DMS114 treated with DMSO at 0.1 percent for 48 hours (cell line): Measurements from ENCODE around the gene GUK1.
"Not testable (repeated sequence)": the region's sequence is repeated elsewhere in the genome, so short reads cannot be mapped to it uniquely, and the experiment has no call there.

Experiments used
- DNase-seq: peaks from one replicate; lab custom pipeline; 2025; ENCODE audit not compliant: unreplicated experiment; lab: John Stamatoyannopoulos, UW

Gene GUK1

DNA sequence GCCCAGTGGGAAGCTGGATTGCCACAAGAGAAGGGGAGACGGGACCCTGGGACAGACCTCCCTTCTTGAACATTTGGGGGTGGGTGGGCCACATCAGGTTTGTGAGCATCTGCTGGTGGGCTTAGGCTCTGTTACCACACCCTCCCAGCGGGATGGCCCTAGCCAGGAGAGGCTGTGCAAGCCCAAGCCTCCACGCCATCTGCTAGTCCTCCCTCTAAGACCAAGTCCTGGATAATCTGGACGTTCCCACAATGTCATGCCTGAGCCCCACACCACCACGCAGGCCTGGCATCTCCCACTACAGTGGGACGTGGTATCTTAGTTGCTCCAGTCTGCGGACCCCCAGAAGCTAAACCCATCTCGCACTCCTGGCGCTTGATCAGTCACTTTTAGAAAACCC lies 21.8 kb downstream of the GUK1 start:
- no peak for DNase-seq

DNA sequence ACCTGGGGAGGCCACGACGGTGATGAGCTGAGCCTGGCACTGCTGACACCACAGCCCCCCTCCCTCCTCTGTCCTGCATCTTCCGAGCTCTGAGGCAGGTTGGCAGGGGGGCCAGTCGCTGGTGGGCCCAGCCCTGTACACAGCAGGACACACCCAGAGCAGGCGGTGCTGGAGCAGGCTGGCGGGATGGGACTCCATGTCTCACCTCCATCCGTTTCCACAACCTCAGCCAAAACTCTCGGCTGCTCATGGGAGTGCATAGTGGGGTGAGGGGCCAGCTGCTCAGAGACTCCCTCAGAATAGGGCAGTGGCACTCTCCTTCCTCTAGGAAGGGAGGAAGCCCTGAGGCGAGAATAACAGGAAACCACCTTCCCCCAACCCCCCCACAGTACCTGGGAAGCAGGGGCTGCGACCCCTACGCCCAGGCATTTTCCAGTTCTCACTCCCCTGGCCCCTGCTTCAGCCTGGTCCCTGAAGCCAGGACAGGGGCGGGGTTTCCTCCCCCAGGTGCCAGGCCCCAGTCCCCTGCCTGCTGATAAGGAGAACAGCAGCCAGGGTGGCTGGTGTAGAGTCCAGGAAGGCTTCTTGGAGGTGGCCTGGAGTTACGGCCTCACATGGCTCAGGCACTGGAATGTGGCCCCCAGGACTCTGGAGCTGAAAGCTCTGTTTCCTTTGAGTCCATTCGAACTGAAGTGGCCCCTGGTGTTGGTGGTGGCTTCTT lies 22.4 kb downstream of the GUK1 start:
- no peak for DNase-seq

DNA sequence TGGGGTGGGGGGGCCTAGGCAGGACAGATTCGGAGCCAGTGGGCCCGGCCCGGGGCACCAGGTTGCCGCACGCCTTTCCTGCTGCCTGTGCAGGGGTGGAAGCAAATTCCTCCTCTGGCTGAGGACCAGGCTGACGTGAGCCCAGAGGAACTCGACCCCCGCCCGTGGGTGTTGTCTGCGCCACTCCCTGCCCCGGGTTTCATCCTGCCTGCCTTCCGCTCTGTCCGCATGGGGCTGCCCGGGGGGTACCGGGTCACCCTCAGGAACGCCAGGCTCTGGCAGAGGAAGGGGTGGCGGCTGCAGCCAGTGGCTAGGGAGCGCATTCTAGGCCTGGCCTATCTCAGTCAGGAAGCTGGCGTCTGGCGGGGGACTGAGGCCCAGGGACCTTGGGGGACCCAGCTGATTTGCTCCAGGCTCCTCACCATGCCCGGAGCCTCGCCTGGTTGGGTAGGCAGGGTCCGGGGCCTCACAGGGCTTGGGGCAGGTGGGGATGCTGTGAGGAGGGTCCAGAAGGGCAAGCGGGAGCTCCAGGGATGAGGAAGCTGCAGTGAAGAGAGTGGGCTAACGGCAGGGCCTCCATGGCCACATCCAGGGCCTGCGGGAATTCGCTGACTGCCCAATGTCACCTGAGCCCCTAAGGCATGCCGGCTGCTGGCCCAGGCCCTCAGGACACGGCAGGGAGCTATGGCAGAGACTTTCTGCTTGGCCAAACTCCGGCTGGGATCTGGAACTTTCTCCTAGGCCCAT lies 23.1 kb downstream of the GUK1 start:
- DNase-seq = no peak

DNA sequence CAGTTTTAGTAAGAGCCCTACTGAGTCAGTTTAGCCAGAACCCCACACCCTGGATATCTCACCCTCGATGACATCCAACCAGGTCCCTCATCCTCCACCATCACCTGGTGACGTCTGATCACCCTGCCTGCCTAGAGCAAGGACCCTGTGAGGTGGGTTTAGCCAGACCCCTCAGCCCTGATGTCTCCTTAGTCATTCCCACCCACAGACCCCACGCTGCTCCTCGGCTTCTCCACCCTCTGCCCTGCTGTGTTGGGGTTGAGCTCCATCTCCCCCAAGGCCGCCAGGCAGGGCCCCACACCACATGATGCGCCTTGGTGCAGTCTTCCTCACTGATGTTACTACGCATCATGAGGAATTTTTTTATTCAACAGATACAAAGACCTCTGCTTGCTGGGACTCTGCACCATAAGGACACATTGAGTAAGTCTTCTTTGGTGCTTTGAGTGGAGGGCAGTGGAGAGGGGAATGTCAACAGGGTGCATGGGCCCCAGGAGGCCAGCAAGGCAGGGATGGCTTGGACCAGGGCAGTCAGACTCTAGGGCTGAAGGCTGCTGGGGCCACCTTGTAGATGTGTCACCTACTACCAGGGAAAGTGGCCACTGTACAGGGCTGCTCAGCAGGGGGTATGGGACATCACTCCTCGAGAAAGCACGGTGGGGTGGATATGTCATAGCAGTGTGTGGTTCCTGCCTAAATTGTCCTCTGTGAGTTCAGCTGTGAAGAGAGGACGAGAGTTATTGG lies 23.9 kb downstream of the GUK1 start:
- DNase-seq = no peak

DNA sequence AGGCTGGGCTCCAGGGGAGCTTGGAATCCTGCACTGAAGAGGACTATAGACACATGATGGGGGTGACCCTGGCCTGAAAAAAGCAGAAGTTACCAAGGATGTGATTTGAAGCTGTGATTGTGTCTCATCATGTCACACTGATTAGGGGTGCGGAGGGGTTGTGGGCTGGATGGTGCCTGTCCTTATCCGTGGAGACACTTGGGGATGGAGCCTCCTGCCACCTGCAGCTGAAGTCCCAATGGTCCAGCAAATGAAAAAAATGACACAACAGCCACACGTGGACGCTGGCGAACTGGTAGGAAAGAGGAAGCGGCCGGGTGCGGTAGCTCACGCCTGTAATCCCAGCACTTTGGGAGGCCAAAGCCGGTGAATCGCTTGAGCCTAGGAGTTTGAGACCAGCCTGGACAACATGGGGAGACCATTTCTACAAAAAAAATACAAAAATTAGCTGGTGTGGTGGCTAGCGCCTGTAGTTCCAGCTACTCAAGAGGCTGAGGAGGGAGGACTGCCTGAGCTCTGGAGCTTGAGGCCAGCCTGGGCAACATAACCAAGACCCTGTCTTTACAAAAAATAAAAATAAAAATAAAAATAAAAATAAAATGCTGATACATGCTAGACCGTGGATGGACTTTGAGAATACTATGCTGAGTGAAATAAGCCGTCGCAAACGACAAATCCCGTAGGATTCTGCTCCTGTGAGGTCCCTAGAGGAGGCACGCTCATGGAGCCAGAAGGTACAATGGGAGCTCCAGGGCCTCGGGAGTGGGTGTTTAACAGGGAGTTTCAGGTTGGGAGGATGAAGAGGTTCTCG lies 24.7 kb downstream of the GUK1 start:
- no peak for DNase-seq

DNA sequence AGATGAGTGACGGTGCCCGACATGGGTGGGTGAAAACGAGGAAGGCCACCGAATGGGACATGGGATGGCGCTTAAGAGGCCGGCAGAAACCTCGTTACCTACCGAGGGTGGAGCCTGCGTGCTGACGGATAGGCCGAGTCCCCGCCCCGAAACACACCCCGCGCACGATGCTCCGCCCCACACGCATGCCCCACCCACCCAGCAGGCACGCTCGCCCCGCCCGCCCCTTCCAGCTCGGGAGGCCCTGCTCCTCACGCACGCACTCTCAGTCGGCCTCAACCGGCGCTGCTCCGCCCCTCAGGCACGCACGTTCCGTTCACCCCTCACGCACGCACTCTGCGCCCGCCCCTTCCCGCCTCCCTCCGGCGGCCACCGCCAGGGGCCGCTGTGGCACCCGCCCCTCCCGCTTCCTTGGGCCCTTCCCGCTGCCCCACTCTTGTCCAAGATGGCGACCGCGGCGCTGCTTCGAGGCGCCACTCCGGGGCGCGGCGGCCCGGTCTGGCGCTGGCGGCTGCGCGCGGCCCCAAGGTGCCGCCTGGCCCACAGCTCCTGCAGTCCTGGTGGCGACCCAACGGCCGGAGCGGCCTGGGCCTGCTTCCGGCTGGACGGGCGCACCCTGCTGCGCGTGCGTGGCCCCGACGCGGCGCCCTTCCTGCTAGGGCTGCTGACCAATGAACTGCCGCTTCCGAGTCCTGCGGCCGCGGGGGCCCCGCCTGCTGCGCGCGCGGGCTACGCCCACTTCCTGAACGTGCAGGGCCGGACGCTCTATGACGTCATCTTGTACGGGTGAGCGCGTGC lies 25.5 kb downstream of the GUK1 start, which contains the start of gene IBA57:
Gene IBA57 (plus strand): TSS at position 433 of the 798 bp plus-strand sequence. CDS start 13 bp downstream, at position 446.
- peak; percentile 92 for DNase-seq

DNA sequence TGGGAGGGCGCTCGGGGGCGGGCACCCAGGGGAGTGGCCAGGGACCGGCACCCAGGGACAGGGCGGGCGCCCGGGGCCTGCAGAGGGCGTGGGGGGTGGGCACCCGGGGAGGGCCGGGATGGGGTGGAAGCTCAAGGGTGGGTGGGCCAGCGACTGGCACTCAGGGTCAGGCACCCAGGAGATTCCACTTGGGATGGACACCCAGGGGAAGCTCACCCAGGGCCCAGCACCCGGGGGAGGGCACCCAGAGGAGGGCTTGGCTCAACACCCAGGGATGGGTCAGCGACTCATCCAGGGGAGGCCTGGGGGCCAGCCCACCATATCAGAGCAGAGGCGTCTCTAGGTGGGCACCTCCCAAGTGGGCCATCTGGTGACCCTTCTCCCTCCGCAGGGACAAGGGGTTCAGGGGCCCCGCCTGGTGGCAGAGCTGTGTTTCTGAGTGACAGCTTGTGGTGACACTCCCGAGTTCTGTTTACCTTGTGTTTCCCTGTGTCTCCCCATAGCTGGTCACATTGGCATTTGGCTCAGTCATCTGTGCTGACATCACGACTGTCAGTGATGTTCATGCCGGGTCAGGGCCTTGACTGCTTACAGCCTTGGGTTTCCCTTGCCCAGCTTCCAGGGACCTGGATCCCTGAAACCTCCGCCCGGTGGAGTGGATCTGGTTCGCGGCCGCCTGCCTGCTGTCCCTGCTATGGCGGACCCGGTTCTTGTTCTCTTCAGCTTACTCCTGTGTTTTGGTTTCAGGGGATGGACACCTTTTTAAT lies 26.3 kb downstream of the GUK1 start:
- DNase-seq = no peak

DNA sequence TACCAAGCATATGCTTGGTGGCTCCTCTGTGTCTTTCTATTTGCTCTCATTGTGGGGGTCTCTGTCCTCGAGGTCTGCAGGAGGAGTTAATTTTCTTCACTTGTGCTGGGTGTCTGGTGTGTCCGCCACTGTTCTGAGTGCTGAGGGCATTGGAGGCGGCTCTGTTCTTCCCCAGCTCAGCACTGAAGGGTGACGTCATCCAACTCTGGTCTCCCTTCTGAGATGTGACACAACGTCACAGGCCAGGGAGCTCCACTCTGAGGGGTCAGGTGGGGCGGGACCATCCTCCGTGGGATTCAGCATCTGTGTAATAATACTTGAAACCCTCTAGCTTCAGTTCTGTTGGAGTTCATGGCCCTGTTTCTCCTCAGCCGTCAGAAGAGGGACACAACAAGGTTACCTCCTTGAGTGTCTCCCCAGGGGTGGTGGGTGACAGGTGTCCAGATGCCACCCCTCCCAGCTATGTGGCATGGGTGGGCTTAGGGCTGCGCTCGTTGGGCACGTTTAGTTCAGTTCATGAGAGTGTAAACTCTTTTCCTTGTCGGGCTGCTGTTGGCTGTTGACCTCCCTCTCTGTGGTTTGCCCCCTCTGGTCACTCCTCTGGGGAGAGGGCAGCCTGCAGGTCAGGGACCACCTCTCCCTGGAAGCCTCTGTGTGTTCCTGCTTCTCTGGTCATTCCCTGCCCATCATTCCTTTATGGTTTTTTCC lies 28.6 kb downstream of the GUK1 start:
- DNase-seq = no peak

DNA sequence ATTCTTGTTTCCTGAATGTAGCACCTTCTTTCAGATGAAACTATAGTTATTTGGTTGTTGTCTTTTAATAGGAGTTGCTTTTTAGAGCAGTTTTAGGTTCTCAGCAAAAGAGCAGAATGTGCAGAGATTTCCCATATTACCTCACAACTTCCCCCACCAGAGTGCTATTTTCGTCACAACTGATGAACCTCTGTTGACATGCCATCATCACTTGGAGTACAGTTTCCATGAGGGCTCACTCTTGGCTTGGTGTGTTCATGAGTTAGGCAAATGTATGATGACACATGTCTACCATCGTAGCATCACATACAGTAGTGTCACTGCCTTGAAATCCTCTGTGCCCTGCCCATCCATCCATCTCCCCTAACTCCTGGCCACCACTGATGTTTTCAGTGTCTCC lies 29.3 kb downstream of the GUK1 start:
- no peak for DNase-seq

DNA sequence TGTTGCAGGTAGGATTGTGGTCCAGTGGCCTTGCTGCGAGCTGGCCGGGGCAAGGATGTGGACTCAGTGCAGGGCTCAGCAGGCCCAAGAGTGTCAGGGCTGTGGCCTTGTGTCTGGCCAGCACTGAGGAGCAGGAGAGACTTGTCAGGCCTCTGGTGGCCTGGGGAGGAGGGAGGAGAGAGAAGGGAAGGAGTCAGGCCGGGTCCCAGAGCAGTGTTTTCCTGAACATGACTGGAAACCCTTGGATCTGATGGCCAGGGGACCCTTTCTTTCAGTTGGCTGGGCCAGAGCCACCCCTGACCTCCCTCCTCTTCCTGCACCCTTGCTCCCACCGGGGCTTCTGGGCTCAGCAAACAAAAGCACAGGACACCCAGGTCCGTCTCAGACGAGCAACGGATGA lies 30.6 kb downstream of the GUK1 start:
- DNase-seq = no peak

DNA sequence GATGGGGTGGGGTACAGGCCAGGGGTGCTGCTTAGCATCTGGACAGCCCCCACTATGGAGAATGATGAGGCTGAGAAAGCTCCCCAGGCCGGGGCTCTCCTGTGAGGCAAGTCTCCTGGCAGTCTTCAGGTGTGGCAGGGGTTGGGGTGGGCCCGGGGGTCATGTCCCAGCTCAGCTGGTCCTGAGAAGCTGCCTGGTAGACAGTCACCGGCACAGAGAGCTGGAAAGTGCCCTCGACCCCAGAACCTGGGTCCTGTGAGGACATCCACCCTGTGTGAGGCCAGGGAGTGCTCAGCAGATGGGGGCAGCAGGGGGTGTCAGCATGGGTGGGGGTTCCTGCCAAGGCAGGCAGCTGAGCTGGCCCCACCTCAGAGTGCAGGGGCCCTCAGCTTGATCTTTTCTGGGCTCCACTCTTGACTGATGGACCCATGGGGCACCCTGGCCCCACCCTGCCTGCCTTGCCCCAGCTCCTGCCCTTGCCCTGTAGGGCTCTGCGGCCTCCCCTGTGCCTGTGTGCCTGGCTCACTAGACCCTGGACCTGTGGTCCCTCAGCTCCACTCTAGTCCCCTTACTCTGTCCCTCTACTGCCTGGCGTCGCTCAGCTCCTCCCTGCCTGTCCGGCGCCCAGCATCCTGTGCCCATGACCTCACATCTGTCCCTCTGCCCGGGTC lies 31.3 kb downstream of the GUK1 start:
- no peak for DNase-seq

DNA sequence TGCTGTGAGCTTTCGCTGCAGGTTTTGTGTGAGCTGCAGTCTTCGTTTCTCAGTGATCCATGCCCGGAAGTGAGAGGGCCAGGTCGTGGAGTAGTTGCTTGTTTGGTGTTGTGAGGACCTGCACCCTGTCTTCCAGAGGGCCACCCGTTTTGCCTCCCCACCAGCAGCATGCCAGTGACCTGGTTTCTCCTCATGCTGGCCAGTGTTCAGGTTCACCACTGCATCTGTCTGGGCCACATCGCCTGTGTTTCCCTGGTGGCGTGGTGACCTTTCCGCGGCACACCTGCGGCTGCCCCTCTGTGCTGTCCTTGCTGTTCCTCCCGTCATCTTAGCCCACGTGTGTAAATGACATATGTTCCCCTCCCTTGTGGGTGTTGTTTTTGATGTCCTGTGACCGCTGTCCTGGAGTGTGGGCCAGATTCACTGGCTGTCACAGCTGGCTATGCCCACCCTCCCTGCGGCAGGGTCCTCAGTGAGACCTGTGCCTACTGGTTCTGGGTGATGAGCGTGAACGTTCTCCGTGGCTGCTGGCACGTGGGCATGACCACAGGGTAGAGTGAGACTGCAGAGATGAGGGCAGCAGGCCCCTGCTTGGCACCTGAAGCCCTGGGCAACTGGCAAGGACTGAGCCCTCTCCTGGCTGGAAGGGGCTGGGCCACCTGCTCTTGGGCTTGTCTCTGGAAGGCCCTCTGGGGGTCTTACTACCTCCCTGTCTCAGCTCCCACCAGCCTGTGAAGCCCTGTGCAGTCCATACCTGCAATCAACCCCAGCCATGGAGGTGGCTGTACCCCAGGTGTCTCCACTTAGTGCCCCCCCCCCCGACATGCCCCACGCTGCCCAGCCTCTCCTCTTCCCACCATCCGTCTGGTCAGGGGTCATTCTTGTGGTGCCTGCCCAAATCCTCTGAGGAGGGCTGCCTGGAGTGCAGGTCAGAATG lies 32.8 kb downstream of the GUK1 start:
- no peak for DNase-seq

DNA sequence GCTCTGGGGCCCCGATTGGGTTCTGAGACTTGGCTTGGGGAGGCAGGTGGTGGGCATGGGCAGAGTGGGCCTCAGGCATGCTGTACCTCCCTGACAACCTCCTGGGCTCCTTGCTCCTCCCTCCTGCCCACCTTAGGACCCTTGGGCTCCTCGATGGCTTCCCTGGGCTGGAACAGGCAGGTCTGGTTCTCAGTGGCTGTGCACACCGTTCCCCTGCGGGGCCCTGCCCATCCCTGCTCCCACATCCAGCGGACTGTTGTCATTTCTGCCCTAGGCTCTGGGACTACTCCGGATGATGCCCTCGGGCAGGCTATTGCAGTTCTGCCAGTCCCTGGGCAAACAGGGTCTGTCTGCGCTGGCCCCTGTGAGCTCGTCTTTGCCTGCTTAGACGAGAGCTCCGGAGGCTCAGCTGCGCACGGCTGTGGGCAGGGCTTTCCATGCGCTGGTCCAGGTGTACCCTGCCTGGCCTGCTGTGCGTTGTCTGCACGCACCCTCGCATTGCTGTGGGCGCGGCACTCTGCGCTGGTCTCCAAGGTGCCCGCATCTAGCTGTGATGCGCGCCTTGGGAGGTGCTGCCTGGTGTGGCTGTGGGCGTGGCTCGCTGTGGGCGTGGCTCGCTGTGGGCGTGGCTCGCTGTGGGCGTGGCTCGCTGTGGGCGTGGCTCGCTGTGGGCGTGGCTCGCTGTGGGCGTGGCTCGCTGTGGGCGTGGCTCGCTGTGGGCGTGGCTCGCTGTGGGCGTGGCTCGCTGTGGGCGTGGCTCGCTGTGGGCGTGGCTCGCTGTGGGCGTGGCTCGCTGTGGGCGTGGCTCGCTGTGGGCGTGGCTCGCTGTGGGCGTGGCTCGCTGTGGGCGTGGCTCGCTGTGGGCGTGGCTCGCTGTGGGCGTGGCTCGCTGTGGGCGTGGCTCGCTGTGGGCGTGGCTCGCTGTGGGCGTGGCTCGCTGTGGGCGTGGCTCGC lies 33.7 kb downstream of the GUK1 start:
- not testable (repeated sequence) for DNase-seq

DNA sequence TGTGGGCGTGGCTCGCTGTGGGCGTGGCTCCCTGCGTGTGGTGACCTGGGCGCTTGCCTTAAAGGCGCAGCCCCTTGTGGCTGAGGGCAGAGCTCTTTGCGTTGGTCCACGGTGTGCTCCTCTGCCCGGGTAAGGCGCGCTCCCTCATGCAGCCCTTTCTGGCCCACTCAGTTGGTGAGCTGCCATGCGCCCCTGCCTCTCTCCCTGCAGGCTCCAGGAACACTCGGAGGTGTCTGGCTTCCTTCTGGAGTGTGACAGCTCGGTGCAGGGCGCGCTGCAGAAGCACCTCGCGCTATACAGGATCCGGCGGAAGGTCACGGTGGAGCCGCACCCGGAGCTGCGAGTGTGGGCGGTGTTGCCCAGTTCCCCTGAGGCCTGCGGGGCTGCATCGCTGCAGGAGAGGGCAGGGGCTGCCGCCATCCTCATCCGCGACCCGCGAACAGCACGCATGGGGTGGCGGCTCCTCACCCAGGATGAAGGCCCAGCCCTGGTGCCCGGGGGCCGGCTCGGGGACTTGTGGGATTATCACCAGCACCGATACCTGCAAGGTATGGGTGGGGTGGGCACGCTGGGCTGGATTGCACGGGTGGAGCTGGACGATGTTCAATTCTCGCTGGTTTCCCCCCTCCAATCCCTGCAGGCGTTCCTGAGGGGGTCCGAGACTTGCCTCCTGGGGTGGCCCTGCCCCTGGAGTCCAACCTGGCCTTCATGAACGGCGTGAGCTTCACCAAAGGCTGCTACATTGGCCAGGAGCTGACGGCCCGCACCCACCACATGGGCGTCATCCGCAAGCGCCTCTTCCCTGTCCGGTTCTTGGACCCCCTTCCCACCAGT lies 34.6 kb downstream of the GUK1 start:
- no peak for DNase-seq

DNA sequence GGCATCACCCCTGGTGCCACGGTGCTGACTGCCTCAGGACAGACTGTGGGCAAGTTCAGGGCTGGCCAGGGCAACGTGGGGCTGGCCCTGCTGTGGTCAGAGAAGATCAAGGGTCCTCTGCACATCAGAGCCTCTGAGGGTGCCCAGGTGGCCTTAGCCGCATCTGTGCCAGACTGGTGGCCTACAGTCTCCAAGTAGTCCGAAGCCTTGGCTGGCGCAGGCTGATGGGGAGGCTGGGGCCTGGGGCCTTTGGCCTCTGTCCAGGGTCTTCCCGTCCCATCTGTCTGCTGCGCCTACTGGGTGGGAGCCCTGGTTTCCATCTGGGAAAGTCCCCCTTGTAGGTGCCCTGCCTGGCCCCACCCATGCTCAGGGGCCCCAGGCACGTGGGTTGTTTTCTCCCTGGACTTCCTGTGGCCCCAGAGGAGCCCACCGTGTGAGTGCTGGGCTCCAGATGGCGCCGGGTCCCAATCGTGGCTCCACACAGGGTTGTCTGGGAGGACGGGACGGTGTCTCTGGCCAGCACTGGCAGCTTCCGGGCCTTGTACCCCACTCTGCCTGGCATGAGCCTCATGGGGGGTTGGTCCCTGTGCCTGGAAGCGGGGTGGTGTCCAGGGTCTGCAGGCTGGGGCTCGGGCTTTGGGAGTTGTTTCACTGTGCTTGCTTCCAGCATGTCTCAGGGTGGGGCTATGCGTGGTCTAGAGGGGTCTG lies 35.4 kb downstream of the GUK1 start:
- no peak for DNase-seq
